ENCODE data around the gene CERS6.

GRCh38 chr2:168716839-168717238, 260.8 kb downstream of the CERS6 start:
- TF ChIP-seq CTCF (IDR thresholded peaks at IDR 0.05) (no peak), POLR2A (IDR thresholded peaks at IDR 0.05) (no peak)
